ENCODE measurements around the gene NARS2.
"Not testable (repeated sequence)": the region's sequence is repeated elsewhere in the genome, so short reads cannot be mapped to it uniquely, and the experiment has no call there.

Gene NARS2

GRCh38 chr11:78472905-78473304 lies 101.8 kb downstream of the NARS2 start:
- DNase-seq = no peak

GRCh38 chr11:78472382-78472781 lies 102.3 kb downstream of the NARS2 start:
- DNase-seq = no peak

GRCh38 chr11:78470861-78471442 lies 103.7 kb downstream of the NARS2 start:
- DNase-seq = no peak

- DNase-seq = no peak
These were observed 104.8 kb downstream of the NARS2 start for GRCh38 chr11:78469896-78470295.

- DNase-seq = no peak
These were observed 106.7 kb downstream of the NARS2 start for GRCh38 chr11:78467931-78468330.

- no peak for DNase-seq
These were observed 107.3 kb downstream of the NARS2 start for GRCh38 chr11:78467370-78467769.

- no peak for DNase-seq
These were observed 109.3 kb downstream of the NARS2 start for GRCh38 chr11:78465169-78465942.

- not testable (repeated sequence) for DNase-seq
These were observed 109.9 kb downstream of the NARS2 start for GRCh38 chr11:78464787-78465168.

- DNase-seq = no peak
These were observed 114.2 kb downstream of the NARS2 start for GRCh38 chr11:78460471-78460870.

GRCh38 chr11:78459738-78460137 lies 114.9 kb downstream of the NARS2 start:
- DNase-seq = no peak

- no peak for DNase-seq
These were observed 117.2 kb downstream of the NARS2 start for GRCh38 chr11:78457448-78457847.

- no peak for DNase-seq
These were observed 121.3 kb downstream of the NARS2 start for GRCh38 chr11:78453140-78453935.

- DNase-seq = no peak
These were observed 123.1 kb downstream of the NARS2 start for GRCh38 chr11:78451371-78452150.

- no peak for DNase-seq
These were observed 123.8 kb downstream of the NARS2 start for GRCh38 chr11:78450866-78451265.

- DNase-seq = no peak
These were observed 124.8 kb downstream of the NARS2 start for GRCh38 chr11:78449866-78450265.

GRCh38 chr11:78446210-78446609 lies 128.5 kb downstream of the NARS2 start:
- DNase-seq = no peak

GRCh38 chr11:78444726-78445125 lies 129.9 kb downstream of the NARS2 start:
- no peak for DNase-seq

GRCh38 chr11:78441956-78442355 lies 132.7 kb downstream of the NARS2 start:
- DNase-seq = no peak

GRCh38 chr11:78438298-78438975 lies 136.2 kb downstream of the NARS2 start:
- no peak for DNase-seq

GRCh38 chr11:78432956-78433355 lies 141.7 kb downstream of the NARS2 start:
- DNase-seq = no peak

GRCh38 chr11:78432058-78432515 lies 142.6 kb downstream of the NARS2 start:
- peak; percentile 33 for DNase-seq

GRCh38 chr11:78429660-78430059 lies 145.0 kb downstream of the NARS2 start:
- no peak for DNase-seq
